GM13977 (cell line): Measurements from ENCODE around the gene MYH7.
"Not testable (repeated sequence)": the region's sequence is repeated elsewhere in the genome, so short reads cannot be mapped to it uniquely, and the experiment has no call there.

ENCODE experiments used
- DNase-seq: peaks from one replicate; pipeline ENCODE4 v3.0.0; 2012; ENCODE audit warnings: low spot score
- in situ Hi-C: fragments of 300-500 bp; cut with MboI; formaldehyde crosslinking; loops from one replicate; pipeline ENCODE4 v1.12.0; 2022; ENCODE audit warnings: low sequenced_read_pairs, low pct_unique_long_range_greater_than_20kb, mixed read lengths, inconsistent platforms; ENCODE audit not compliant: unreplicated experiment
- TF ChIP-seq, protein P1 (sequence below): IDR thresholded peaks from 2 replicates; pipeline ENCODE4 v1.5.1; 2012; ENCODE audit warnings: mild to moderate bottlenecking, control low read depth; ENCODE audit not compliant: insufficient read depth; ENCODE audit errors: extremely low read depth, missing control alignments

MYH7 gene

DNA sequence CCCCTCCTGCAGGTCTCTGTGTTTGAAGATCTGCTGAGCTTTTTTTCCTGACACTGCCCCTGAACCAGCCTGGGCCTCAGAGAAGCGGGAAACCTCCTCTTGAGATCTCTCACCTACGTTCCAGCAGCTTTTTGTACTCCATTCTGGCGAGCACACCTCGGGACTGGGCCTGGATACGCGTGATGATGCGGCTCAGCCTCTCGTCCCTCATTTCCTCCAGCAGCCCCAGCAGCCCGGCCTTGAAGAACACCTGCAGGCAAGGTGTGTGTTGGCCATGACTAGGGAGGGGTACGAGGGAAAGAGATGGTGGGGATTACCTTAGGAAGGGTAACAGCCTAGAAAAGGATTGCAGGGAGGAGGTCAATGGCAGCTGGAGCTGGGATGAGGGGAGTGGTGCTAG lies 10.3 kb downstream of the MYH7 start:
- in situ Hi-C loops: no loop called here
- DNase-seq: no peak
- TF ChIP-seq, protein P1, sequence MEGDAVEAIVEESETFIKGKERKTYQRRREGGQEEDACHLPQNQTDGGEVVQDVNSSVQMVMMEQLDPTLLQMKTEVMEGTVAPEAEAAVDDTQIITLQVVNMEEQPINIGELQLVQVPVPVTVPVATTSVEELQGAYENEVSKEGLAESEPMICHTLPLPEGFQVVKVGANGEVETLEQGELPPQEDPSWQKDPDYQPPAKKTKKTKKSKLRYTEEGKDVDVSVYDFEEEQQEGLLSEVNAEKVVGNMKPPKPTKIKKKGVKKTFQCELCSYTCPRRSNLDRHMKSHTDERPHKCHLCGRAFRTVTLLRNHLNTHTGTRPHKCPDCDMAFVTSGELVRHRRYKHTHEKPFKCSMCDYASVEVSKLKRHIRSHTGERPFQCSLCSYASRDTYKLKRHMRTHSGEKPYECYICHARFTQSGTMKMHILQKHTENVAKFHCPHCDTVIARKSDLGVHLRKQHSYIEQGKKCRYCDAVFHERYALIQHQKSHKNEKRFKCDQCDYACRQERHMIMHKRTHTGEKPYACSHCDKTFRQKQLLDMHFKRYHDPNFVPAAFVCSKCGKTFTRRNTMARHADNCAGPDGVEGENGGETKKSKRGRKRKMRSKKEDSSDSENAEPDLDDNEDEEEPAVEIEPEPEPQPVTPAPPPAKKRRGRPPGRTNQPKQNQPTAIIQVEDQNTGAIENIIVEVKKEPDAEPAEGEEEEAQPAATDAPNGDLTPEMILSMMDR: no peak

DNA sequence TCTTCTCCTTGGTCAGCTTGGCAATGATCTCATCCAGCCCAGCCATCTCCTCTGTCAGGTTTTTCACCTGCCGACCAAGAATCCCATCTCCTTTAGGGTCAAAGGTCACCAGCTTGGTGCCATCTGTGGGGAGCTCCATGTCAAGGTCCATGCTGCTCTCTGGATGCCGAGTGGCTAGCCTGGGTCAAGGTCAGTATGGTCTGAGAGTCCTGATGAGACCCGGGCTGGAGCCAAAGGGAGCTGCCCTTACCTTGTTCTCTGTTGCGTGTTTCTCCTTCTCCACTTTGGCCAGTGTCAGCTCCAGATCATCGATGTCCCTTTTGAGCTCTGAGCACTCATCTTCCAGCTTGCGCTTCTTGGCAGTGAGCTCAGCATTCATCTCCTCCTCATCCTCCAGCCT lies 11.8 kb downstream of the MYH7 start:
- TF ChIP-seq, protein P1: no peak
- in situ Hi-C loops: no loop called here

DNA sequence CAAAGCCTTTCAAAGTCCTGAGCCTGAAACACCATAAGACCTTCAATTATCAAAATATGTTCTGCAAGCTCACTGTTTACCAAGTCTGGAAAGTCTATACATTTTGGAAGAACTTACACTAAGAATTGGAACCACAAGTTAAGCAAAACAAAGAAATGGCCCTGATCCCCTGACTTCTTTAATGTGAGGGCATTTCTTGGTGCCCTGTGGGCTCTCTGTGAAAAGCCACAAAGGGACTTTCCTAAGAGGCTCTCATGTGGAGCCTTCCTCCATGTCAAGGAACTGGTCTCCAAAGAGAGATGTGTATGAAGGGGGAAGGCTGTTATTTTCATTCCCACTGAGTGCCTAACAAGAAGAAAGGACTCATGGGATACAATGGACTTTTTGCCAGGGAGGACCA lies 13.9 kb downstream of the MYH7 start:
- no peak for DNase-seq
- in situ Hi-C loops: no loop called here
- TF ChIP-seq, protein P1: no peak

More for the DNA sequence above, 11.8 kb downstream of the MYH7 start:
- DNase-seq: no peak

DNA sequence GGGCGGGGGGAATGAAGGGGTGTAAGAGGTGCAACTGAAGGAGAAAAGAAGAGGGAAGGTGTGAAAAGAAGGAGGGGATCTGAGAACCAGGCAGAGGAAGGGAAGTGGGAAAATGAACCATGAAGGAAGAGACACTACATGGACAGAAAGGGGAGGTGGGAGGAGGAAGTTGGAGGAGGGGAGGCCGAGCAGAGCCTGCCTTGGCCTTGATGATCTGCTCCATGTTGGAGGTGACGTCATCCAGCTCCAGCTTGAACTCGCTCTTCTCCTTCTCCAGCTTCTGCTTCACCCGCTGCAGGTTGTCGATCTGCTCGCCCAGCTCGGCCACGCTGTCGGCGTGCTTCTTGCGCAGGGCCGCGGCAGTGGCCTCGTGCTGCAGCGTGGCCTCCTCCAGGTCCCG lies 15.8 kb downstream of the MYH7 start:
- in situ Hi-C loops: not testable (repeated sequence)

DNA sequence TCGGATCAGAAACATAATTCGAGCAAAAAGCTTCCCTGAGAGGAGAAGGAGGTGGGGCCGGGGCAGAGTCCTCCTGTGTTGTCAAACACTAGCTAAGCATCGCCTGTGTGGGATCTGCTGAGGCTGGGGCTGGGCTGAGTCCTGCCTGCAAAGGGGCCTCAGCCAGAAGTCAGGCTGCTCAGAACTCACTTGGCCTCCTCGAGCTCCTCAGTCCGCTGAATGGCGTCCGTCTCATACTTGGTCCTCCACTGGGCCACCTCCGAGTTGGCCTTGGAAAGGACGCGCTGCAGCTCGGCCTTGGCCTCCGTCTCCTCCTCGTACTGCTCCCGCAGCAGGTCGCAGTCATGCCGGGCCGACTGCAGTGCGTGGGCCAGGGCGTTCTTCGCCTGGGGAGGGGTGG lies 17.4 kb downstream of the MYH7 start:
- TF ChIP-seq, protein P1: no peak
- DNase-seq: no peak
- in situ Hi-C loops: no loop called here

More for the DNA sequence above, 15.8 kb downstream of the MYH7 start:
- DNase-seq: not testable (repeated sequence)

DNA sequence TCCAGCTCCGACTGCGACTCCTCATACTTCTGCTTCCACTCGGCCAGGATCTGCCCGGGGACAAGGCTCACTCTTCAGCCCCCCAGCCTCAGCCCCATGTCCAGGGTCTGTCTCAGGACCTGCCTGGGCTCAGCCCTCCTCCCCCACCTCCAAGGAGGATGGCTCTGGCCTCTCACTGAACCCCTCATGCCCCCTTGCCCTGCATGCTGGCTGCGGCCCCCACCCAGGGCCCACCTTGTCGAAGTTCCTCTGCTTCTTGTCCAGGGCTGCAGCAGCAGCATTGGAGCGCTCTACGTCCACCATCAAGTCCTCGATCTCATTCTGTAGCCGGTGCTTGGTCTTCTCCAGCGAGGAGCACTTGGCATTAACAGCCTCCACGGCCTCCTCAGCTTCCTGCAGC lies 18.2 kb downstream of the MYH7 start:
- DNase-seq, in situ Hi-C loops: not testable (repeated sequence)

DNA sequence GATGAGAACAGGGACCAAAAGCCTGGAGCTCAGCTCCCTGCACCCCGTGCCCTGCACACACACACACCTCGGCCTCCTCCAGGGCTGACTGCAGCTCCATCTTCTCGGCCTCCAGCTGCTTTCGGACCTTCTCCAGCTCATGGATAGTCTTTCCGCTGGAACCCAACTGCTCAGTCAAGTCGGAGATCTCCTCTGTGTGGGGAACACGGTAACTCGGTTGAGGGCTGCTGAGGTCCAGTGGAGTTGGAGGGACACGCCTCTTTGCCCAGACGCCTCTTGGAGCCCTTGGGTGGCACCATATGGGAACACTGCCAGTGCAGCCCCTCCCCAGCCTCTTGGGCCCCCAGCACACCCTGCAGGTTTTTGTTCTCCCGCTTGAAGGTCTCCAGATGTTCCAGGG lies 18.7 kb downstream of the MYH7 start:
- no peak for DNase-seq
- TF ChIP-seq, protein P1: no peak
- in situ Hi-C loops: no loop called here

DNA sequence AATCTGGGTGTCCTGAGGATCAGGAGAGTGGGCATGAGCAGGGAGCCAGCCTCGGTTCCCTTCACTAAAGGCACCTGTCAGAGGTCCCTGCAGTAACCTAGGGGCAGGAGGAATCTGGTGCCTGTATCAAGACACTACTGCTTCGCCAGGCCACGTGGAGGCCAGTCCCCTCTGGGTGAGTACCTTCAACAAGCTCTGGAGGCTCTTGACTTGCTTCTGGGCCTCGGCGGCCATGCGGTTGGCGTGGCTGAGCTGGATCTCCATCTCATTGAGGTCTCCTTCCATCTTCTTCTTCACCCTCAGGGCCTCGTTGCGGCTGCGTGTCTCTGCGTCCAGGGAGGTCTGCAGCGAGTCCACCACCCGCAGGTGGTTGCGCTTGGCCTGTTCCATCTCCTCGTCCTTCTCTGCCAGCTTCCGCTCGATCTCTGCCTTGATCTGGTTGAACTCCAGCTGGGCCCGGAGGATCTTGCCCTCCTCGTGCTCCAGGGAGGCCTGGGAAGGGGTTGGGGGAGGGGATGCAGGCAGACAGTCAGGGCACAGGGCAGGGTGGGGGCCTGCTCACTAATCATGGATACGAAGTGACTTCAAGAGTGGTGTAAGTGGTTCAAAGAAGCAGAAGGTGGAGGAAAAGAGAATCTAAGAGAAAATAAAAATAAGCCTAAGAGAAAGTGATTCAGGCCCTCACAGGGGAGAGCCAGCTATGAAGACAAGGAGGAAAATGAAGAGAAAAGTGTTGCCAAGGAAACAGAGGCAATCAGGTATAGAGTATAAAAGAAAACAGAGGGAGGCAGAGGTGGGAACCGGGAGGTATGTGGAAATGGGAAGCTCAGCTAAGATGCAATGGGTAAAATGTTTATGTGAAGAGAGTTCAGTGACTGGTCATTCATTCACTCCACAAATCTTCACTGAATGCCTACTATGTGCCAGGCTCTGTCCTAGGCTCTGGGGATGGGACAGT lies 19.4 kb downstream of the MYH7 start:
- in situ Hi-C loops: no loop called here
- no peak for DNase-seq

More for the DNA sequence above, 19.4 kb downstream of the MYH7 start:
- TF ChIP-seq, protein P1: no peak
